NCI-H69 (cell line): Measurements from ENCODE around the gene BLMH.
A peak's percentile ranks its signal among the peaks of the same experiment; 100 is the strongest.

Experiments used
- DNase-seq: peaks from one replicate; lab custom pipeline; 2025; lab: John Stamatoyannopoulos, UW

Gene BLMH

DNA sequence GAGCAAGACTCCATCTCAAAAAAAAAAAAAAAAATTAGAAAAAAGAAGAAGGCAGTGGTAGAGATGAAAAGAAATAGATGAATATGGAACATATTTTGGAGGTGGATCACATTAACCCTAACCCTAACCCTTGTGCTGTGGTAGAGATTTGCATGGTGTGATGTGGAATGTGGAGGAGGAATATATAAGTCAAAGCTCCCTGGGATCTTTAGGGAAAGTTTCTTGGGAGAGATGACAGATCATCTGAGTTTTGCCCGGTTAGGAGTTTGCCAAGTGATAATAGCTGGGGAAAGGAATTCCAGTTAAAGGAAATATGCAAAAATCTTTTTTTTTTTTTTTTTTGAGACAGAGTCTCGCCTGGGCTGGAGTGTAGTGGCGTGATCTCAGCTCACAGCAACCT, 13.0 kb upstream of the BLMH start:
- DNase-seq, result no peak

DNA sequence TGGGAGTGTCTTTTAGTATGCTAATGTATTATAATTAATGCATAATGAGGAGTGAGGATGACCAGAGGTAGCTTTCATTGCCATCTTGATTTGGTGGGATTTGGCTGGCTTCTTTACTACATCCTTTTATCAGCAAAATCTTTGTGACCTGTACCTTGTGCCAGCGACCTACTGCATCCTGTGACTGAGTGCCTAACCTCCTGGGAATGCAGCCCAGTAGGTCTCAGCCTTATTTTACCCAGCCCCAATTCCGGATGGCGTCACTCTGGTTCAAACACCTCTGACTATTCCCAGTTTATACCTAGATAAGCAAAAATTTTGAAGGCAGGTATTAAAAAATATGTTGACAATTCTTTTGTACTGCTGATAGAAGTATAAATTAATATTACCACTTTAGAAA, 10.5 kb upstream of the BLMH start:
- DNase-seq, result no peak

DNA sequence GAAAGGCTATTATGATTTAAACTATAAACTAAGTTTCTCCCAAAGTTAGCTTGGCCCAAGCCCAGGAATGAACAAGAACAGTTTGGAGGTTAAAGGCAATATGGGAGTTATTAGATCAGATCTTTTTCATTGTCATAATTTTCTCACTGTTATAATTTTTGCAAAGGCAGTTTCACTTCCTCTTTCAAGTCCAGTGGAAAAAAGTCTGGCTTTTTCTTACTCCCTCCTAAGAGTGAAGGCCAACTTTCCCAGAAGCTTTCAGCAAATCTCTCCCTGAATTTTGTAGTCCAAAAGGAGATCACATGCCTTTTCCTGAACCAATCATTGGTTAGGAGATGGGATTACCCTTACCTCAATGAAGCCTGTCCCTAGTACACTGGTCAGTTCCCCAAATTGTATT, 9.1 kb upstream of the BLMH start:
- no peak for DNase-seq

DNA sequence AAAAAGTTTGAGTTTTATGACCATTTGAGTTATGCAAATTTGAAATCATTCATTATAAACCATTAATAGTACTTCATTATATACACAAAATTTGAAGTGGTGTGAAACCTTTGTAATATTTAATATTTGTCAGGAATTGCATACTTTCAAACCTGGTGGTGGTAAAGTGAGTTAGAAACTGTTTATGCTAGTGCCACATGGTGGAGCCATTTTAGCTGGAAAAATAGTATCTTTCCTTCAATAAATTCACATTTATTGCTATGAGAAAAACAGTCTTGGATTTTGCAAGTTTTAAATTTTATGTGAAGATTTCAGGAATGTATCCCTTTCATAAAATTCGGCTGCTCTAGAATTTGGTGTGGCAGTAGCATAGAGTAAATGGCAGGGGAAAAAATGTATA, 7.3 kb upstream of the BLMH start:
- peak; percentile 15 for DNase-seq

DNA sequence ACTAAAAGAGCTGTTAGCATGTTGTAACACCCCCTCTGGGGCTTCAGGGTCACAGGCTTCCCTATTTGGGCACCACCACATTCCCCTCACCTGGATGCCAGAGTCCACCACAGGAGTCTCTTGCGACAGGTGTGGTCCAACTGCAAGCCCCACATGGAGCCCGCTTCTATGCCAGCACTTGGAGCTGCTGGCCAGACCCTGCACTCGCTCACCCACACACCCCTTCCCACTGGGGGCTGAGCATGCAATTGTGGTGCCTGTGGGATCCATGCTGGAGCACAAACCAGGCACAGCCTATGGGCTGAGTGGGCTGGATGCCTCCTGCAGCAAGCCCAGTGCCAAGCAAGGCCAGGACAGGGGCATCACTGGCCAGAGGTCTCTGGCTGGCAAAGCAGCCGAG, 6.0 kb upstream of the BLMH start:
- DNase-seq, result no peak

DNA sequence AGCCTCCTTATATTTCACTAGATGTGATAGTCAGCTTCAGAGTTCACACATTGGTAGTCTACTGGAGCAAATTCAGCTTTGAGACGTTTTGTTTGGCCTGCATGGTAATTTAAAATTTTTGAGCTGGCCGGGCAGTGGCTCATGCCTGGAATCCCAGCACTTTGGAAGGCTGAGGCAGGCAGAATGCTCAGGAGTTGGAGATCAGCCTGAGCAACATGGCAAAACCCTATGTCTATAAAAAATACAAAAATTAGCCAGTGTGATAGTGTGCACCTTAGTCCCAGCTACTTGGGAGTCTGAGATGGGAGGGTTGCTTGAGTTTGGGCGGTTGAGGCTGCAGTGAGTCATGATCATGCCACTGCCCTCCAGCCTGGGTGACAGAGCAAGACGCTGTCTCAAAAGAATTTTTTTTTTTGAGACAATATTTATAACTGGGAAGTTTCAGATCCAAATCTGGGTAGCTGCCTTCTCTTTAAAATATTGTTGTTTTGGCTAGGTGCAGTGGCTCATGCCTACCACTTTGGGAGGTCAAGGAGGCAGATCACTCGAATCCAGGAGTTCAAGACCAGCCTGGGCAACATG, 4.8 kb upstream of the BLMH start:
- DNase-seq, result no peak

DNA sequence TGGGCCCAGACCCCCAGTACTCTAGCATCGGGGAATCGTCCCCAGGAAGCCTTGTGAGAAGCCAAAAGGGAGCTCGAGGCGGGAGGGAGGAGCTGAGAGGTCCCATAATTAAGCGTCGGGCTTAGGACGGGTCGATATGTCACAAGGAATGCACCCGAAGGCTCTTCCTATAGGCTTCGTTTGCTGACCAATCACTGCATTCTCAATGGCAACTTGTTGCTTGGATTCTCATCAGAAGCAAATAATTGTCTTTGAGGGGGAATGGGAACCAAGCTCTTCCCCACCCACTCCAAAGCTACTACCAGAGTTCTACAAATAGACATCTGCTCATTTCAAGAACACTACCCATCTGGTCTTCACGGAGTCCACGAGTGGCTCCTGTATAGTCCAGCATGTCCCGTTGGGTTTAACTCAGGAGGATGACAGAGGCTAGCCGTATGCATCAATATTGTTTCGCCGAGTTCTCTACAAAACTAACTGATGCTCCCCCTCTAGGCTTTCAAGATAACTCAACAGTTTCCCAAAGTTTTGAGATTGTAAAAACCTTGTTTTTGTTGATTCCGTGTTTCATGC, 628 bp upstream of the BLMH start:
- no peak for DNase-seq

DNA sequence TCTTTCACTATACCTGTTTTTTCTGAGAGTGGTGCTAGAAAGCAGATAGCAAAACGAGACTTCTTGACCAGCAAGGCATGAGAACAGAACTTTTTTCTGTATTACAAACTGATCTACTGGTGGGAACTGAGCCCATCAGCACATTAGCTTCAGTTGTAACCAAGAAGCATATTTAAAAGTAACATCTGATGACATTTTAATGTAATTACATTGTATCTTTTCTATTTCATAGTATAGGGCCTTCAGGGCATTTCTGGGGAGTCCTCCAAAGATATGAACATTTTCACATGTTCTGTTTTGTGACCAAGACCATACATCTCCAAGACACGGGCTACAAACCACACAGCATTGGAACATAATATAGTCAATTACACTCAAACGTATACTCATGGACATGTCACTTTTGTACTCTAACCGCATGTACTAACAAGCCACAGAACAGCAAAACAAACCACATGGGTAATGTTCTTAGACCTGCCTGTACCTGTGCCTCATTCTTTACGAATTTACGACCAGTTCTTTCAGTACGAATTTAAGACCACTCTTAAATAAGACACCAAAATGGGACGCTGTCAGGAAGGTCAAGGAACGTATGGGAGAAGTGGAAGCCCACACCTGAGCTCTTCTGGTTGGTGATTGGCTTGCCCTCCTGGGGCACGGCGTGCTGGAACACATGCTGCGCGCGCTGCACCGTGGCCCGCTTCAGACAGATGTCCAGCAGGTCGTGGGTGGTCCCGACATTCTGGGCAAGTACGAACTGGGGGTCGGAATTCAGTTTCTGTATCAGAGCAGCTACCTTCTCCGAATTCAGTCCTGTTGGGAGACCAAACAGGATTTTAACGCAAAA, 825 bp downstream of the BLMH start:
- peak; percentile 85 for DNase-seq

DNA sequence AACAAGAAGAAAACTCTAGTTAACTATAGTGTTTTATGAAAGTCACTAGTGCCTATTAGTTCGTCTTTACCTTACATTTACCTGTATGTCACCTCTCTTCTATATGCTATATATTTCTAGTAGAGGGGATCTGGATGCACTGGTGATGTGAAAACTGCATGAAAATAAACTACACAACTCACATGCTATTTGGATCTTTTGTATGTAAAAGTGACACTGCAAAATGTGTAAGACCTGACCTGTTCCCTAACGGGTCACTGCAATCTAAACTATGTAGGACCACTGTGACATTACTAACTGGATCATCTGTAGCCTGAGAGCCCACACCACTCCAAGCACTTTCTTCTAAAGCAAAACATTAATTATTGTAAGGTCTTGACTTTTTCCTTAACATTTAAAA, 1.7 kb downstream of the BLMH start:
- DNase-seq, result no peak

DNA sequence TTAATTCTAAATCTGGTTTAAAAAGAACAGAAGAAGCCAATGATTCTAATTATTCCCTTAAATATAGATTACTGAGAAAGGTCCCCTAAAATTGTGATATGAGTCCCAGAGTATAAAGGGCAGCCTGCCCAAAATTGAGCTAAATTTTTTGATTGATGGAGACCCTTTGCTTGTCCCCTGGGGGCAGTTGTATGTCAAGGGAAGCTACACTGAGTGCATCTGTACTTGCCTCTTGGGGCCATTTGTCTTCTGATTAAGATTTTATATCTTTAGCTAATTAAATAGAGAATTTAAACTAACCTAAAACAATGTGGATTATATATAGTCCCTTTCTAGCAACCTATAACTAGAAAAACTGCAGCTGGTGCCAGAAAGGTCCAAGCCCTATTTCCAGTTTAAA, 12.6 kb downstream of the BLMH start:
- no peak for DNase-seq

DNA sequence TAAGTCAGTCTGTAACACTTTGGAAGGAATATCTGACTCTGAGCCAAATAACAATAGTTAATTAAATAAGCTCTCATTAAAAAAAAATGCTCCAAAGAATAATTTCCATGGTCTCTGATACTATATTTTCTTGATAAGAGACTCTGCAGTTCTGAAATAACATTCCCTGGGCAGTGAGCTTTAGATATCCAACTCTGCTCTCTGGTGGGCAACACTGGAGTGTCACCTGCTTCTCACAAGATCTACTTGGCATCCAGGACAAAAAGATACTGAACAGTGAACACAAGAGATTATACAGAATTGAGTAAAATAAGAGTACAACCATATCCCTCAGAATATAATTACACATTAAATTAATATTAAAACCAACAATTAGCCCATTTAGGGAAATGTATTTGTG, 13.7 kb downstream of the BLMH start:
- peak; percentile 67 for DNase-seq

DNA sequence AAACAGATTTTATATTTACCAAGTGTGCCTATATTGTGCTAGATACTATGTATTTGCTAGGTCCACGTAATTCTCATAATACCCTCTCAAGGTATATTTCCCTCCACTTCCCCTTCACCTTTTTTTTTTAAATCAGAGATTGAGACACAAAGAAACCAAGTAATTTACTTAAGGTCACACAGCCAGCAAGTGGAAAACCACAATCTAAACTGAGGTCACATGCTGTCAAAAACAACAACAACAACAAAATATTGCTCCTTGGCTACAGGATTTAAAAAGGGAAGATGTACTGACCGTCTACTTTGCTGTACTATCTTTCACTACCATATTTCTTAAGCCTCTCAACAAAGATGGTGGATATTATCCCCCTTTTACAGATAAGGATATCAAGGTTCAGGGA, 15.8 kb downstream of the BLMH start:
- DNase-seq, result no peak

DNA sequence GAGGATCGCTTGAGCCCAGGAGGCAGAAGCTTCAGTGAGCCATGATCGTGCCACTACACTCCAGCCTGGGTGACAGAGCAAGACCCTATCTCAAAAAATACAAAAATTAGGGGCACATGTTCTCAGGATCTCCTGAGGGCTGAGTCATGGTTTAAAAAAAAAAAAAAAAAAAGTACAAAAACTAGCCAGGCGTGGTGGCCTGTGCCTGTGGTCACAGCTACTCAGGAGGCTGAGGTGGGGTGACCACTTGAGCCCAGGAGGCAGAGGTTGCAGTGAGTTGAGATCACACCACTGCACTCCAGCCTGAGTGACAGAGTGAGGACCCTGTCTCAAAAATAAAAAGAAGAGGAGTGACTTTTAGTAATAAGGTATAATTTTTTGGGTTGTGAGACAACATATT, 16.9 kb downstream of the BLMH start:
- no peak for DNase-seq

DNA sequence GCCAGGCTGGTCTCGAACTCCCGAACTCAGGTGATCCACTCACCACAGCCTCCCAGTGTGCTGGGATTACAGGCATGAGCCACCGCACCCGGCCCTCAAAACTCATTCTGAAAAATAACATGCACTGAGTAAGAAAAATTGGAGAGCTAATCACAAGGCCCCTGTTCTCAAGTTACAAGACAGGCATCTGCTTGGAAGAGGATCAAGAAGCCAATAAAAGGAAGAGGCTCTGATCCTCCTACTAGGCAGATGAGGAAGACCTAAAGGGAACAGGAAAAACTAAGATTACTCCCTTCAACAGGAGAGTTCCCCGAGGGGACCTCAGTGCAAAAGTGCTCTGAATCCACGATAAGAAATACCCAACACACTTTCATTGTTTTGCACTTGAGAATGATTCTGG, 18.4 kb downstream of the BLMH start:
- no peak for DNase-seq

DNA sequence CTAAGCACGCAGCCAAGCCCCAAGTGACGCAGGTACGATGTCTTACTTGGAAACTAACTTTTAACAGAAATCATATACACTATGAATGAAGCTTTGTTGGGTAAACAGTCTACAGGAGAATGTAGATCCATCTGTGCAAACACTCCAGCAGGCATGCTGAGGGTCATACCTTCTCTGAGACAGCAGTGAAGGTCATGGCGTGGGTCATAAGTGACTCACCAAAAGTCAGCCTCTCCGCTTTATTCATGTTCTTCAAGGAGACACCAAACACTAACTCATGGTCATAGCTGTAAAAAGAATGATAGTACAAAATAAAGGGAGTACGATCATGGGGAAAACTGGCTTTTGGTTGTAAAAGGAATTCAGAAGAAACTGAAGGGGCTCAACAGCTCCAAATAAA, 20.6 kb downstream of the BLMH start:
- DNase-seq, result no peak

DNA sequence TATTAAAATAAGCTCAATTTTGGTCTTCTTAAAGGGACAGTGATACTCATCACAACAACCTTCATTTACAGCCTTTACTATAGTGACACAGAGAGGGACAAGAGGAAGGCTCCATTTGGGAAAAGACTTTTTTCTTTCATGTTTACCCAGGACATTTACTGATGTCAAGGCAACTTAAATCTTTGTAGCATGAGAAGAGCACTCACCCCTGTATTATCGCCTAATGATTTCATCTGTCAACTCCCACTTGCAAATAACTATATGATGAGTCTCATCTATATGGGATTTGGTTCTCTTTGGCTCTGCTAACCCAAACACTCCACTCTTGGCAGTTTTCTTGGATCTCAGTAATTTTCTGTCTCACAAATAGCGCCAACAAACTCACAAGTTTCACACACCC, 24.1 kb downstream of the BLMH start:
- no peak for DNase-seq

DNA sequence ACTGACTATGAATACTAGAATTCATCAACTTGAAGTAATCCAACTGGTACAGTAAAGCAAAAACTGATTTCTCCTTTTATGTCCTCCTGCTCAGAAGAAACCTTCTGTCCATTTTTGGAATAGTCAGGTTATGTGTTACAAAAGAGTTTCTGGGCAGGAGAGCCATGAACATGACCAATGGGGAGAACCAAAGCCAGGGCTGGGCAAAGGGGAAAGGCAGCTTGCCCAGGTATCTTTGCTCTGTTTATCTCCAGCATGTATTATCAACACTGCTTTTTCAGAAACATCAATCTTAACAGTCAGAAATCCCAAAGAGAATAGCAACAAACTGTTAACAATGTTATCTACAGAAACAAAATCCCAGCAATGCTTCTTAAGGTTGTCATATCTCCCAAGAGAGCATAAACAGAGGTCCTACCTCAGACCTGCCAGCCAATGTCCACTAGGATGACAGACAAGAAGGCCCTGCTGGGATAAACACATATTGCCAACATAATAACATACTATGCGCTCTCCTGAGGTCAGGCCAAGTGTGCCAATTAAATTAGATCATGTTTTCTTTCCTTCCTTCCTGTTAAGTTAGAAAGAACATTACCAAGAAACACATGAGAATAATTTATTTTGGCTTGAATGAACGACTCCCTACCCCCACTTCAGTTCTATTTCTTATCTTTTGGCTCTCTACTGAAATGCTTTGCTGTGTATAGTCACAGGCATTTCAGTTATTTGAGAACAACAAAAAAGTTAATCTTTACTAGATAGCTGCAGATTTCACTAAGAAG, 28.0 kb downstream of the BLMH start:
- DNase-seq, result peak; percentile 89

DNA sequence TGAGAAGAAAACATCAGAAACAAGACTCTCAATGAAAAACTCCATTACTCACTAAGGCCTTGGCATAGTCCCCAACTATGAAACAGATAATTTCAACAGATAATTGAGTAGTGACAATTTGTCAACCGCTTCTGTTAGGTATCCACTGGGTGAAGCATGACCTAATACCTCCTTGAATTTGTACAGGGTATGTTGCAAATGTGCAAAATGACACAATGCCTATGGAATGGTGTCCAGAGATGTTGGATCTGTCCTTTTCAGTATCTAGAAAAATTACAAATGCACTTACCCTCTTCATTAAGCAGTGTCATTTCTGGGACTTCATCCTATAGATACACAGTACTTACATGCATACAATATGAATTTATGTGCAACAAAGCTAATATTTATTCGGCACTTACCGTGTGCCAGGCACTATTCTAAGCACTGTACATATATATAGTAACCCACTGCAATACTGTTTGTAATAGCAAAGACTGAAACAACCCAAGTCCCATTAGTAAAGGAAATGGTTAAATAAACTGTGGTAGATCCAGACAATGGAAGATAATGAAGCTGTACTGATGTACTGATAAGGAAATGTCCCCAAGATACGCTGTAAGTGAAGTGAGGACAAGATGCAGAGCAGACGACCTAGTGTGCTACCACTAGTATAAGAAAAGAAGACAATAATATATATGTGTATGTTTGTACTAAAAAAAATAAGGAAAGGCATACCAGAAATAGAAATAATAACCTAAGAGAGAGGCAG, 34.8 kb downstream of the BLMH start:
- no peak for DNase-seq

DNA sequence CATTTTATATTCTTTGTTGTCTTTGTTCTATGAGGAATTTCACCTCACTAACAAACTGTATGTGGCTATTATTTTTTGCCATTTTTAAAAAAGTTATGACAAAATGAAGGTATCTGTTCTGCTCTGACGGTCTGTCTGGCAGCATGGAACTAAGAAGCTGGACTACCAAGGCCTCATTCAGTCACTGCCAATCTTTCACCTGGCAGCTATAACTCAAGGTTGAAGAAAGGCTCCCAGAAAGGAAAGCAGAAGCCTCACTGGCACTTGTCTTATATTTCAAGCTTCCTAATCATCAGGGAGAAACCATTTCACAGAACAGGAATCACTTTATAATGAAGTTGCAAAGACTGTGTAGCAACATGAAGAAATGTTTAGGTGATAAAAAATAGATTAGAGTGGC, 37.6 kb downstream of the BLMH start:
- DNase-seq, result no peak

DNA sequence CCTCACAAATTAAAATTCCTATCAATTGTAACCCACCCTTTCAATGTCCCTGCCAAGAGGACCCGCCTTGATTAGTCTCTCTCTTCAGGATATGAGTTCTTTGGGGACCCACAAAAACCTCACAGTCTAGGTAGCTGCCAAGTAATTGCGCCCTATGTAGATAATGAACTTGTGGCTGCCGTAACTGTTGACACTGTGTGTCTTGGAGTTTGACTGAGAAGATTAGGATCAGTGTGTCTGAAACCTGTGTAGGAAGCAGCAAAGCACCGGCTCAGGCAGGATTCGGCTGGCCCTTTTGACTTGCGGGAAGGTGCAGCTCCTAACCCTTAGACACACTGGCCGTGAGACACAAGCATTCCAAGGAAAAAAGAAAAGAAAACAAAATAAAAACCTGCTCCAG, 38.4 kb downstream of the BLMH start:
- no peak for DNase-seq

DNA sequence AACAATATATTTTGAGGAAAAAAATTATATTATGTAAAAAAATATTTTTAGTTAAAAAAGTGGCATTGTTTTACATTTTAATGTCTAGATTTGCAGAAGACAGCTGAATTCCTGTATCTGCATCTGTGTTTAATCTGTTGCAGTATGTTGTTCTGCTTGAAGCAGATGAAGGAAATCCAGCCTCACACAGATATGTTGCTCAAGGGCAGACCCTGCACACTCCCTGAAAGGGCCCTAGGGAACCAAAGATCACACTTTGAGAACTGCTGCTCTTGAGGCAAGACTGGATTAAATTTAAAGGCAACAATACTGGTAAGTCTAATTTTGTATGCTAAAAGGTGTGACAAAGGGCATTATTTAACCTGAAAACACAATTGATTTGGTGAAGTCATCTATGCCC, 39.8 kb downstream of the BLMH start:
- DNase-seq, result peak; percentile 66

DNA sequence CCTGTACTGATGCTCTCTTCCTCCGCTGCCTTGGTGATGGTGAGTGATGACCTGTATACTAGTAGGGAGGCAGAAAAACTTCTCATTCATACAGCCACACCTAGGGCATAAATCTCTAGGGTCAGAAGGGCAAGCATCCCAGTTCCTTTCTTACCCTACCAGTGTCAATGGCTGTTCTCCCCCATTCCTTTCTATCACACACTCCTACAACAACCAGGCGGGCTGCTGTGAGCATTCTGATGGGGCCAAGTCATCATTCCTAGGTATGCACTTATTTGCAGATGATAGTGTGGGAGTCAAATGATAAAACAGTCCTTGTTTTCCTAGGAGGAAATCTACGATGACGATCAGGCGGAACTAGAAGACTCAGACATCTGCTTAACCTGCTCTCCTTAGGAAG, 42.3 kb downstream of the BLMH start:
- DNase-seq, result no peak
